Endothelial cell of umbilical vein (primary cell): Measurements from ENCODE around the gene LTN1. TPM values are rescaled to one million over a fixed set of nuclear protein-coding genes. Genes with fewer than 3 reads are reported as not detected.
A peak's percentile ranks its signal among the peaks of the same experiment; 100 is the strongest.

Experiments
- BruUV-seq: library from RNA; stranded (reverse); fragments of 400-500 nt; replicated peaks from 2 replicates; lab custom pipeline; 2021; lab: Mats Ljungman, UMichigan
- CTCF ChIA-PET: fragments of 300-600, 350-600 bp; sonication (Branson Sonifier 250); formaldehyde crosslinking; loops from one replicate; lab custom pipeline; 2021; ENCODE audit warnings: antibody characterized with exemption, inconsistent platforms; lab: Charles Lee
- POLR2A ChIA-PET: fragments of 300-600, 350-600 bp; sonication (Branson Sonifier 250); formaldehyde crosslinking; loops from one replicate; lab custom pipeline; 2021; ENCODE audit warnings: antibody characterized with exemption, inconsistent platforms; lab: Charles Lee
- DNase-seq: peaks from one replicate; pipeline ENCODE4 v3.0.0-alpha.2; 2011; ENCODE audit warnings: low read depth, low spot score
- FAIRE-seq: peaks from 2 replicates; lab custom pipeline; 2011; peaks lifted over from hg19 to GRCh38; lab: Jason Lieb, UNC
- H2AFZ ChIP-seq: 2 replicates; pipeline ENCODE4 v1.6.0; 2012; ENCODE audit warnings: low read depth, low read length, control low read depth, inconsistent platforms
- H3K27ac ChIP-seq: 2 replicates; pipeline ENCODE4 v1.5.1; 2011; ENCODE audit warnings: low read depth, mild to moderate bottlenecking, control low read depth, low read length, moderate library complexity; ENCODE audit not compliant: insufficient read depth
- H3K27me3 ChIP-seq, 2 experiments: 2 replicates each; pipeline versions ENCODE4 v1.6.0 to v1.6.1; 2011; ENCODE audit warnings: low read length in 2 of 2, mixed read lengths in 1 of 2; ENCODE audit not compliant: control insufficient read depth in 2 of 2, insufficient read depth in 2 of 2
- H3K36me3 ChIP-seq, 2 experiments: 2 replicates in 1 of 2; 3 replicates in 1 of 2; pipeline ENCODE4 v1.5.1; 2011; ENCODE audit warnings: low read length in 2 of 2, mild to moderate bottlenecking in 1 of 2, moderate library complexity in 1 of 2; ENCODE audit not compliant: control insufficient read depth in 2 of 2, insufficient read depth in 2 of 2; ENCODE audit errors: extremely low read depth in 1 of 2
- H3K4me1 ChIP-seq: 3 replicates; pipeline ENCODE4 v1.5.1; 2011; ENCODE audit warnings: mild to moderate bottlenecking, low read length; ENCODE audit not compliant: control insufficient read depth, insufficient read depth; ENCODE audit errors: extremely low read depth
- H3K4me2 ChIP-seq: 2 replicates; pipeline ENCODE4 v1.6.1; 2011; ENCODE audit warnings: low read length, control low read depth, mixed read lengths; ENCODE audit not compliant: insufficient read depth
- H3K4me3 ChIP-seq, 3 experiments: fragments of 200-600 bp in 1 of 3; sonication (generic), shearing (Covaris generic) in 1 of 3; replicated peaks in 1 of 3; 2 replicates each; pipeline ENCODE4 v1.5.1; 2011 to 2016; ENCODE audit warnings: control low read depth in 3 of 3, low read length in 3 of 3, mild to moderate bottlenecking in 2 of 3, inconsistent platforms in 1 of 3, low read depth in 1 of 3, moderate library complexity in 1 of 3; ENCODE audit not compliant: insufficient read depth in 1 of 3
- H3K79me2 ChIP-seq: 2 replicates; pipeline ENCODE4 v1.6.0; 2012; ENCODE audit warnings: low read length, inconsistent platforms; ENCODE audit not compliant: control insufficient read depth, insufficient read depth
- H3K9ac ChIP-seq: replicated peaks from 2 replicates; pipeline ENCODE3; 2011; ENCODE audit warnings: low read length, control low read depth; ENCODE audit not compliant: insufficient read depth; ENCODE audit errors: extremely low read depth
- H3K9me1 ChIP-seq: replicated peaks from 3 replicates; pipeline ENCODE4 v1.6.0; 2011; ENCODE audit warnings: mild to moderate bottlenecking, low read length; ENCODE audit not compliant: control insufficient read depth, insufficient read depth; ENCODE audit errors: extremely low read depth
- H3K9me3 ChIP-seq: replicated peaks from 2 replicates; pipeline ENCODE4 v1.5.1; 2012; ENCODE audit warnings: low read length, inconsistent platforms; ENCODE audit not compliant: control insufficient read depth, insufficient read depth
- H4K20me1 ChIP-seq: replicated peaks from 2 replicates; pipeline ENCODE3; 2011; ENCODE audit warnings: mild to moderate bottlenecking, low read length; ENCODE audit not compliant: control insufficient read depth, insufficient read depth; ENCODE audit errors: extremely low read depth
- CTCF ChIP-seq, 2 donors: IDR thresholded peaks; 1 replicate in 1 of 2; 2 replicates in 1 of 2; pipeline ENCODE4 v1.5.1; 2011; ENCODE audit warnings: low read length in 2 of 2, mild to moderate bottlenecking in 2 of 2, moderate library complexity in 2 of 2, control low read depth in 1 of 2, inconsistent platforms in 1 of 2, low read depth in 1 of 2; ENCODE audit not compliant: insufficient read depth in 1 of 2; ENCODE audit errors: extremely low read depth in 1 of 2
- EZH2 ChIP-seq: IDR thresholded peaks from 2 replicates; pipeline ENCODE4 v1.6.1; 2012; ENCODE audit warnings: borderline replicate concordance, low read depth, mild to moderate bottlenecking, moderate library complexity, low read length, inconsistent platforms; ENCODE audit not compliant: severe bottlenecking
- FOS ChIP-seq: IDR thresholded peaks from 2 replicates; pipeline ENCODE4 v1.6.1; 2011; ENCODE audit warnings: mild to moderate bottlenecking, low read length, moderate library complexity, borderline replicate concordance; ENCODE audit not compliant: insufficient read depth
- GATA2 ChIP-seq: IDR thresholded peaks from 2 replicates; pipeline ENCODE4 v1.7.0; 2011; ENCODE audit warnings: low read depth, mild to moderate bottlenecking, moderate library complexity, mixed read lengths, low read length; ENCODE audit not compliant: insufficient read length, insufficient read depth
- JUN ChIP-seq: IDR thresholded peaks from 2 replicates; pipeline ENCODE4 v1.6.1; 2011; ENCODE audit warnings: borderline replicate concordance, low read depth; ENCODE audit not compliant: insufficient read length, insufficient read depth
- MYC ChIP-seq: IDR thresholded peaks from one replicate; pipeline ENCODE4 v1.6.1; 2011; ENCODE audit warnings: mild to moderate bottlenecking, low read depth, low read length
- POLR2A ChIP-seq: IDR thresholded peaks from 2 replicates; pipeline ENCODE4 v1.6.1; 2012; ENCODE audit warnings: low read depth, mild to moderate bottlenecking, control low read depth, low read length
- POLR2AphosphoS5 ChIP-seq: IDR thresholded peaks from 2 replicates; pipeline ENCODE4 v1.6.1; 2012; ENCODE audit warnings: low read depth, mild to moderate bottlenecking, control low read depth, low read length, moderate library complexity; ENCODE audit not compliant: insufficient read depth
- dilution Hi-C: fragments of 300-500 bp; cut with MboI; formaldehyde crosslinking; loops from one replicate; pipeline ENCODE4 v1.15.0; 2019; ENCODE audit warnings: low sequenced_read_pairs; ENCODE audit not compliant: extremely low pct_ligation_motif_present
- intact Hi-C: fragments of 100-400 bp; cut with micrococcal nuclease; formaldehyde crosslinking; loops from one replicate; pipeline ENCODE4 v1.10.0; 2022
- polyA plus RNA-seq, 4 experiments: library from polyadenylated mRNA; depleted of rRNA in 3 of 4; stranded (reverse) in 3 of 4; unstranded in 1 of 4; fragments of >200 nt; gene quantifications; 2 replicates each; pipeline versions ENCODE4 v1.2.1 to v1.2.3, GENCODE V29; 2011 to 2012; ENCODE audit warnings: missing spikeins in 1 of 4
- total RNA-seq: library from RNA; stranded (reverse); gene quantifications from 2 replicates; pipeline ENCODE4 v1.2.3, GENCODE V29; 2021
- TF ChIP-seq, protein P1 (sequence below): IDR thresholded peaks from 2 replicates; pipeline ENCODE4 v1.6.1; 2011; ENCODE audit not compliant: insufficient read depth, insufficient read length

The LTN1 gene
- total and polyA plus RNA-seq, 2 donors (not counting 3 experiments of a cell fraction or from before 2014, with no cell fraction given): 3.8 to 23.0 TPM

GRCh38 chr21:28884976-28885852 is 107.5 kb downstream of the LTN1 start:
- peak overlapping the region; percentile 13 for H2AFZ ChIP-seq
- peak; percentile 86 for TF ChIP-seq POLR2AphosphoS5
- TF ChIP-seq, protein P1, sequence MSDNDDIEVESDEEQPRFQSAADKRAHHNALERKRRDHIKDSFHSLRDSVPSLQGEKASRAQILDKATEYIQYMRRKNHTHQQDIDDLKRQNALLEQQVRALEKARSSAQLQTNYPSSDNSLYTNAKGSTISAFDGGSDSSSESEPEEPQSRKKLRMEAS: peak; percentile 97
- no peak for TF ChIP-seq EZH2
- TF ChIP-seq POLR2A: peak; percentile 86
- TF ChIP-seq CTCF (IDR thresholded peaks at IDR 0.05; ENCODE audit: extremely low read depth in 1 of 2, insufficient read depth in 1 of 2, low read depth in 1 of 2, low read length in 2 of 2): no peak
- peak; percentile 63 for TF ChIP-seq MYC
- no peak for TF ChIP-seq FOS
- TF ChIP-seq JUN: no peak
- TF ChIP-seq GATA2: no peak
- intact Hi-C loops (loop anchor here (1.0 kb wide), 2 partner anchors 117 to 140 kb away; no protein-coding TSS in a partner anchor), dilution Hi-C loops (no loop called here)
- peaks cover 6% of the 10 kb centered on the region for H3K4me1 ChIP-seq
- BruUV-seq: TSS peak; percentile 82
- CTCF ChIA-PET: interaction anchor here (1.2 kb wide), 1 partner anchor 104 kb away, joined by 3 read pairs; no protein-coding TSS in a partner anchor
- POLR2A ChIA-PET: interaction anchor here (0.8 kb wide), 1 partner anchor 117 kb away, joined by 7 read pairs; no protein-coding TSS in a partner anchor
- no peaks in the 10 kb centered on the region for H4K20me1 ChIP-seq
- DNase-seq (peak; percentile 93), FAIRE-seq (peak; percentile 86)
- H3K36me3 ChIP-seq: no peaks in the 10 kb centered on the region
- peak overlapping the region; percentile 34 for H3K9ac ChIP-seq
- H3K9me3 ChIP-seq: no peaks in the 10 kb centered on the region
- H3K9me1 ChIP-seq: no peaks in the 10 kb centered on the region
- peak overlapping the region; percentile 82 for H3K4me2 ChIP-seq
- H3K27me3 ChIP-seq: peaks cover 0 to 9% of the 10 kb centered on the region in 2 experiments
- H3K79me2 ChIP-seq: no peaks in the 10 kb centered on the region
- peak overlapping the region; percentile 48 for H3K27ac ChIP-seq
- H3K4me3 ChIP-seq: peak overlapping the region; percentile 42 to 84 (median 55)
